ENCODE results near the gene SYNGAP1. TPM values are rescaled to one million over a fixed set of nuclear protein-coding genes. Genes with fewer than 3 reads are reported as not detected.

The SYNGAP1 gene
- total and polyA plus RNA-seq, 4 donors: 0.32 to 1.8 (median 1.1) TPM

DNA sequence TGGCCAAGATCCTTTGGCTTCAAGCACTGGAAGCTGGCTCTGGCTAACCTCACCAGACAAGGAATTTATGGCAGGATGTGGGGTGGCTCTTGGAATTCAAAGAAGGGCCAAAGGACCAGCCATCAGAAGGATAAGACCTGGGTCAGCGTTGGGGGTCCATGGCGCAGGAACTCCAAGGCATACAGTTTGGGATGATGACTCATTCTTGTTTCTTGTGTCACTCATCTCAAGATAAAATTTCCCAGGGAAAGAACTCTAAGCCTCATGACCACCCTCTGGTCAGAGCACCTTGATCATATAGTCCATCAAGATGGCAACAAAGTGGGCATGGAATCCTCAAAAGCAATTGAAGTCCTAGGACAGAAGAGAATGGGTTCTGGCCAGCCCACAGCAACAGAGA lies 39.4 kb downstream of the SYNGAP1 start:
- Histone ChIP-seq H3K4me1 (ENCODE audit: control insufficient read depth in 4 of 4, insufficient read depth in 4 of 4, low read length in 3 of 4) (peaks cover 4 to 7% (median 5%) of the 10 kb centered on the region in 4 donors), H3K9ac (ENCODE audit: low read depth in 1 of 2, low read length in 2 of 2) (no peak overlapping the region), H3K36me3 (ENCODE audit: control insufficient read depth in 4 of 4, insufficient read depth in 3 of 4, low read depth in 1 of 4, low read length in 3 of 4) (peaks cover 0 to 4% (median 1%) of the 10 kb centered on the region in 4 donors), H3K9me3 (ENCODE audit: control insufficient read depth in 4 of 4, low read length in 3 of 4) (no peaks in the 10 kb centered on the region), H3K27ac (ENCODE audit: low read depth in 1 of 2, low read length in 2 of 2) (no peak overlapping the region), H3K27me3 (ENCODE audit: control insufficient read depth in 4 of 4, insufficient read depth in 4 of 4, low read length in 3 of 4) (no peaks in the 10 kb centered on the region), H3K4me3 (ENCODE audit: low read depth in 1 of 3, low read length in 3 of 3) (no peak overlapping the region)
- TF ChIP-seq SP1 (IDR thresholded peaks at IDR 0.05) (no peak), FOXA2 (IDR thresholded peaks at IDR 0.05) (no peak)
- 92% methylated on average over 2 of the region's 2 CpGs for WGBS
- no peak for DNase-seq (ENCODE audit: low spot score)

DNA sequence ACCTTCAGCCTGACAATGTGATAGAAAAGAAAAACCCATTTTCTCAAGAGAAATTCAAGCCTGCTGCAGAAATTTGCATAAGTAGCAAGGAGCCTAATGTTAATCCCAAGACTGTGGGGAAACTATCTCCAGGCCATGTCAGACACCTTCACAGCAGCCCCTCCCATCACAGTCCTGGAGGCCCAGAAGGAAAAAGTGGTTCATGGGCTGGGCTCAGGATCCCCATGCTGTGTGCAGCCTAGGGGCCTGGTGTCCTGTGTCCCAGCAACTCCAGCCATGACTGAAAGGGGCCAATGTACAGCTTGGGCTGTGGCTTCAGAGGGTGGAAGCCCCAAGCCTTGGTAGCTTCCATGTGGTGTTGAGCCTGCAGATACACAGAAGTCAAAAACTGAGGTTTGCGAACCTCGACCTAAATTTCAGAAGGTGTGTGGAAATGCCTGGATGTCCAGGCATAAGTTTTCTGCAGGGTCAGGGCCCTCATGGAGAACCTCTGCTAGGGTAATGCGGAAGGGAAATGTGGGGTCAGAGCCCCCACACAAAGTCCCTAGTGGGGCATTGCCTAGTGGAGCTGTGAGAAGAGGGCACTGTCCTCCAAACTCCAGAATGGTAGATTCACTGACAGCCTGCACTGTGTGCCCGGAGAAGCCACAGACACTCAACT lies 46.3 kb downstream of the SYNGAP1 start:
- WGBS: 91% methylated on average over 4 of the region's 4 CpGs

More for the DNA sequence above, 46.3 kb downstream of the SYNGAP1 start:
- Histone ChIP-seq H3K36me3 (ENCODE audit: control insufficient read depth in 4 of 4, insufficient read depth in 3 of 4, low read depth in 1 of 4, low read length in 3 of 4) (no peaks in the 10 kb centered on the region), H3K4me1 (ENCODE audit: control insufficient read depth in 4 of 4, insufficient read depth in 4 of 4, low read length in 3 of 4) (no peaks in the 10 kb centered on the region), H3K9me3 (ENCODE audit: control insufficient read depth in 4 of 4, low read length in 3 of 4) (no peaks in the 10 kb centered on the region), H3K27ac (ENCODE audit: low read depth in 1 of 2, low read length in 2 of 2) (no peak overlapping the region), H3K9ac (ENCODE audit: low read depth in 1 of 2, low read length in 2 of 2) (no peak overlapping the region), H3K27me3 (ENCODE audit: control insufficient read depth in 4 of 4, insufficient read depth in 4 of 4, low read length in 3 of 4) (no peaks in the 10 kb centered on the region), H3K4me3 (ENCODE audit: low read depth in 1 of 3, low read length in 3 of 3) (no peak overlapping the region)
- DNase-seq (ENCODE audit: low spot score): no peak
- TF ChIP-seq, protein P1, sequence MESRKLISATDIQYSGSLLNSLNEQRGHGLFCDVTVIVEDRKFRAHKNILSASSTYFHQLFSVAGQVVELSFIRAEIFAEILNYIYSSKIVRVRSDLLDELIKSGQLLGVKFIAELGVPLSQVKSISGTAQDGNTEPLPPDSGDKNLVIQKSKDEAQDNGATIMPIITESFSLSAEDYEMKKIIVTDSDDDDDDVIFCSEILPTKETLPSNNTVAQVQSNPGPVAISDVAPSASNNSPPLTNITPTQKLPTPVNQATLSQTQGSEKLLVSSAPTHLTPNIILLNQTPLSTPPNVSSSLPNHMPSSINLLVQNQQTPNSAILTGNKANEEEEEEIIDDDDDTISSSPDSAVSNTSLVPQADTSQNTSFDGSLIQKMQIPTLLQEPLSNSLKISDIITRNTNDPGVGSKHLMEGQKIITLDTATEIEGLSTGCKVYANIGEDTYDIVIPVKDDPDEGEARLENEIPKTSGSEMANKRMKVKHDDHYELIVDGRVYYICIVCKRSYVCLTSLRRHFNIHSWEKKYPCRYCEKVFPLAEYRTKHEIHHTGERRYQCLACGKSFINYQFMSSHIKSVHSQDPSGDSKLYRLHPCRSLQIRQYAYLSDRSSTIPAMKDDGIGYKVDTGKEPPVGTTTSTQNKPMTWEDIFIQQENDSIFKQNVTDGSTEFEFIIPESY (IDR thresholded peaks at IDR 0.05): no peak
- no peak for TF ChIP-seq YY1 (IDR thresholded peaks at IDR 0.05)
- TF ChIP-seq RAD21 (IDR thresholded peaks at IDR 0.05): no peak
- TF ChIP-seq NR2F2 (IDR thresholded peaks at IDR 0.05): no peak
- TF ChIP-seq, protein P2, sequence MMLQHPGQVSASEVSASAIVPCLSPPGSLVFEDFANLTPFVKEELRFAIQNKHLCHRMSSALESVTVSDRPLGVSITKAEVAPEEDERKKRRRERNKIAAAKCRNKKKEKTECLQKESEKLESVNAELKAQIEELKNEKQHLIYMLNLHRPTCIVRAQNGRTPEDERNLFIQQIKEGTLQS (IDR thresholded peaks at IDR 0.05): no peak
- TF ChIP-seq TAF1 (conservative IDR thresholded peaks at IDR 0.05): no peak
- TF ChIP-seq JUND (IDR thresholded peaks at IDR 0.05): no peak
- no peak for TF ChIP-seq HNF4G (IDR thresholded peaks at IDR 0.05)
- TF ChIP-seq, protein P3, sequence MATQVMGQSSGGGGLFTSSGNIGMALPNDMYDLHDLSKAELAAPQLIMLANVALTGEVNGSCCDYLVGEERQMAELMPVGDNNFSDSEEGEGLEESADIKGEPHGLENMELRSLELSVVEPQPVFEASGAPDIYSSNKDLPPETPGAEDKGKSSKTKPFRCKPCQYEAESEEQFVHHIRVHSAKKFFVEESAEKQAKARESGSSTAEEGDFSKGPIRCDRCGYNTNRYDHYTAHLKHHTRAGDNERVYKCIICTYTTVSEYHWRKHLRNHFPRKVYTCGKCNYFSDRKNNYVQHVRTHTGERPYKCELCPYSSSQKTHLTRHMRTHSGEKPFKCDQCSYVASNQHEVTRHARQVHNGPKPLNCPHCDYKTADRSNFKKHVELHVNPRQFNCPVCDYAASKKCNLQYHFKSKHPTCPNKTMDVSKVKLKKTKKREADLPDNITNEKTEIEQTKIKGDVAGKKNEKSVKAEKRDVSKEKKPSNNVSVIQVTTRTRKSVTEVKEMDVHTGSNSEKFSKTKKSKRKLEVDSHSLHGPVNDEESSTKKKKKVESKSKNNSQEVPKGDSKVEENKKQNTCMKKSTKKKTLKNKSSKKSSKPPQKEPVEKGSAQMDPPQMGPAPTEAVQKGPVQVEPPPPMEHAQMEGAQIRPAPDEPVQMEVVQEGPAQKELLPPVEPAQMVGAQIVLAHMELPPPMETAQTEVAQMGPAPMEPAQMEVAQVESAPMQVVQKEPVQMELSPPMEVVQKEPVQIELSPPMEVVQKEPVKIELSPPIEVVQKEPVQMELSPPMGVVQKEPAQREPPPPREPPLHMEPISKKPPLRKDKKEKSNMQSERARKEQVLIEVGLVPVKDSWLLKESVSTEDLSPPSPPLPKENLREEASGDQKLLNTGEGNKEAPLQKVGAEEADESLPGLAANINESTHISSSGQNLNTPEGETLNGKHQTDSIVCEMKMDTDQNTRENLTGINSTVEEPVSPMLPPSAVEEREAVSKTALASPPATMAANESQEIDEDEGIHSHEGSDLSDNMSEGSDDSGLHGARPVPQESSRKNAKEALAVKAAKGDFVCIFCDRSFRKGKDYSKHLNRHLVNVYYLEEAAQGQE (IDR thresholded peaks at IDR 0.05): no peak
- no peak for TF ChIP-seq FOXA1 (IDR thresholded peaks at IDR 0.05)
- no peak for TF ChIP-seq HNF4A (conservative IDR thresholded peaks at IDR 0.05)
- TF ChIP-seq RXRA (IDR thresholded peaks at IDR 0.05): no peak
- TF ChIP-seq FOXA2 (IDR thresholded peaks at IDR 0.05): no peak
- TF ChIP-seq GABPA (IDR thresholded peaks at IDR 0.05 in 1 of 2, conservative IDR thresholded peaks at IDR 0.05 in 1 of 2): no peak
- TF ChIP-seq, protein P4, sequence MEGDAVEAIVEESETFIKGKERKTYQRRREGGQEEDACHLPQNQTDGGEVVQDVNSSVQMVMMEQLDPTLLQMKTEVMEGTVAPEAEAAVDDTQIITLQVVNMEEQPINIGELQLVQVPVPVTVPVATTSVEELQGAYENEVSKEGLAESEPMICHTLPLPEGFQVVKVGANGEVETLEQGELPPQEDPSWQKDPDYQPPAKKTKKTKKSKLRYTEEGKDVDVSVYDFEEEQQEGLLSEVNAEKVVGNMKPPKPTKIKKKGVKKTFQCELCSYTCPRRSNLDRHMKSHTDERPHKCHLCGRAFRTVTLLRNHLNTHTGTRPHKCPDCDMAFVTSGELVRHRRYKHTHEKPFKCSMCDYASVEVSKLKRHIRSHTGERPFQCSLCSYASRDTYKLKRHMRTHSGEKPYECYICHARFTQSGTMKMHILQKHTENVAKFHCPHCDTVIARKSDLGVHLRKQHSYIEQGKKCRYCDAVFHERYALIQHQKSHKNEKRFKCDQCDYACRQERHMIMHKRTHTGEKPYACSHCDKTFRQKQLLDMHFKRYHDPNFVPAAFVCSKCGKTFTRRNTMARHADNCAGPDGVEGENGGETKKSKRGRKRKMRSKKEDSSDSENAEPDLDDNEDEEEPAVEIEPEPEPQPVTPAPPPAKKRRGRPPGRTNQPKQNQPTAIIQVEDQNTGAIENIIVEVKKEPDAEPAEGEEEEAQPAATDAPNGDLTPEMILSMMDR (IDR thresholded peaks at IDR 0.05; ENCODE audit: low read depth, low read length, missing input control): no peak
- TF ChIP-seq, protein P5, sequence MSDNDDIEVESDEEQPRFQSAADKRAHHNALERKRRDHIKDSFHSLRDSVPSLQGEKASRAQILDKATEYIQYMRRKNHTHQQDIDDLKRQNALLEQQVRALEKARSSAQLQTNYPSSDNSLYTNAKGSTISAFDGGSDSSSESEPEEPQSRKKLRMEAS (IDR thresholded peaks at IDR 0.05): no peak
- no peak for TF ChIP-seq SP1 (IDR thresholded peaks at IDR 0.05)

Measured in liver (tissue), 9 donors.